ENCODE measurements around the gene EXPH5. TPM values are rescaled to one million over a fixed set of nuclear protein-coding genes. Genes with fewer than 3 reads are reported as not detected.

EXPH5 gene
- total and polyA plus RNA-seq, 2 of the 8 experiments (the other 6 are each of a cell fraction or from before 2014, with no cell fraction given) = 1.1 to 11.5 TPM

- H2BK5ac ChIP-seq (ENCODE audit: low read depth, low read length) = no peak overlapping the region
- no peak overlapping the region for H2BK120ac ChIP-seq (replicated peaks; ENCODE audit: low read depth, low read length)
- H3K56ac ChIP-seq (replicated peaks; ENCODE audit: insufficient read length, low read depth, low read length) = no peak overlapping the region
- no peaks in the 10 kb centered on the region for H3K23me2 ChIP-seq (ENCODE audit: low read depth, low read length)
- H3K4me2 ChIP-seq (ENCODE audit: insufficient read depth in 1 of 2, low read depth in 2 of 2, low read length in 2 of 2) = no peak overlapping the region
- no peaks in the 10 kb centered on the region for H3K27me3 ChIP-seq (replicated peaks in 1 of 4; ENCODE audit: control insufficient read depth in 3 of 4, extremely low read depth in 1 of 4, insufficient read depth in 3 of 4, low read length in 3 of 4)
- TF ChIP-seq ATF3 (IDR thresholded peaks at IDR 0.05; ENCODE audit: insufficient read depth, low read depth, low read length) (no peak), E2F6 (IDR thresholded peaks at IDR 0.05) (no peak), RFX5 (IDR thresholded peaks at IDR 0.05; ENCODE audit: borderline replicate concordance, low read depth, low read length) (no peak), TCF12 (IDR thresholded peaks at IDR 0.05; ENCODE audit: low read depth, low read length) (no peak), CTBP2 (IDR thresholded peaks at IDR 0.05; ENCODE audit: borderline replicate concordance, insufficient read depth, insufficient read length, low read length) (no peak), NANOG (IDR thresholded peaks at IDR 0.05; ENCODE audit: insufficient read depth, low read depth, low read length, poor library complexity, severe bottlenecking) (no peak), CBX8 (IDR thresholded peaks at IDR 0.05; ENCODE audit: borderline replicate concordance, low read depth, low read length) (no peak), ZNF274 (IDR thresholded peaks at IDR 0.05; ENCODE audit: borderline replicate concordance, extremely low read depth, low read length) (no peak), EP300 (IDR thresholded peaks at IDR 0.05; ENCODE audit: borderline replicate concordance in 1 of 2, low read depth in 2 of 2, low read length in 2 of 2) (no peak)
- H3K14ac ChIP-seq (ENCODE audit: insufficient read length) = no peak overlapping the region
- no peak overlapping the region for H2BK20ac ChIP-seq (ENCODE audit: low read length)
- H3K18ac ChIP-seq (ENCODE audit: extremely low read depth, low read length) = no peak overlapping the region
- no peak overlapping the region for H2BK15ac ChIP-seq (ENCODE audit: low read length)
- no peak for FAIRE-seq
- H4K8ac ChIP-seq (ENCODE audit: extremely low read depth, insufficient read depth, low read length) = no peak overlapping the region
- no peaks in the 10 kb centered on the region for H4K20me1 ChIP-seq (replicated peaks in 1 of 2; ENCODE audit: control insufficient read depth in 1 of 2, insufficient read depth in 2 of 2, low read length in 2 of 2)
- no peaks in the 10 kb centered on the region for H3K79me2 ChIP-seq (ENCODE audit: control insufficient read depth in 1 of 2, insufficient read depth in 2 of 2, low read length in 2 of 2)
- H3K9me3 ChIP-seq (ENCODE audit: insufficient read depth in 2 of 2, low read depth in 1 of 2, low read length in 1 of 2) = peaks cover 11 to 12% of the 10 kb centered on the region in 2 experiments
- H3K36me3 ChIP-seq (ENCODE audit: control insufficient read depth in 2 of 4, insufficient read depth in 4 of 4, low read length in 3 of 4) = no peaks in the 10 kb centered on the region
- H3K4ac ChIP-seq (replicated peaks; ENCODE audit: insufficient read length, low read depth, low read length) = no peak overlapping the region
- H3K27ac ChIP-seq (ENCODE audit: low read depth, low read length) = no peak overlapping the region
- H2AK5ac ChIP-seq (ENCODE audit: low read depth, low read length) = no peak overlapping the region
- no peak overlapping the region for H3K4me3 ChIP-seq (ENCODE audit: extremely low read depth in 1 of 4, insufficient read depth in 2 of 4, low read depth in 3 of 4, low read length in 4 of 4)
- no peak for DNase-seq (ENCODE audit: low read depth in 1 of 2, low spot score in 2 of 2)
- no peaks in the 10 kb centered on the region for H3K79me1 ChIP-seq (ENCODE audit: low read depth, low read length)
- H3K9ac ChIP-seq (replicated peaks in 1 of 4; ENCODE audit: extremely low read depth in 1 of 4, low read depth in 3 of 4, low read length in 3 of 4) = no peak overlapping the region
- no peak overlapping the region for H4K91ac ChIP-seq (replicated peaks; ENCODE audit: insufficient read length, low read length)
- no peak overlapping the region for H2BK12ac ChIP-seq (ENCODE audit: low read depth, low read length)
- ChIA-PET POLR2A (ENCODE audit: partially characterized antibody) (no interaction called here), CTCF (ENCODE audit: partially characterized antibody) (interaction anchor here (1.0 to 1.2 kb wide), 2 partner anchors 19 to 170 kb away, joined by 3 read pairs; no protein-coding TSS in a partner anchor)
- peaks cover 0 to 7% (median 0%) of the 10 kb centered on the region in 4 experiments; a peak in 2 of 7 replicates for H3K4me1 ChIP-seq (replicated peaks in 1 of 4; ENCODE audit: control insufficient read depth in 3 of 4, insufficient read depth in 4 of 4, low read length in 3 of 4)
- no peak overlapping the region for H4K5ac ChIP-seq (ENCODE audit: insufficient read length, low read depth, low read length)
- 77% methylated on average over 3 of the region's 3 CpGs; no CpG with 5 or more reads in 1 of the 2 experiments for WGBS, 2 experiments (ENCODE audit: extremely low coverage in 1 of 2, insufficient coverage in 1 of 2, insufficient read length in 1 of 2, insufficient replicate concordance in 2 of 2, low coverage in 1 of 2, low lambda C conversion rate in 2 of 2, missing lambda C conversion rate in 1 of 2)
- H3K23ac ChIP-seq (ENCODE audit: insufficient read length) = no peak overlapping the region
- no peak overlapping the region for H2AFZ ChIP-seq (ENCODE audit: low read length)
These were observed 35.7 kb upstream of the EXPH5 start for GRCh38 chr11:108629274-108629673.
